IPS-18c (cell line): Measurements from ENCODE around the gene NEURL1B.
"Not testable (repeated sequence)": the region's sequence is repeated elsewhere in the genome, so short reads cannot be mapped to it uniquely, and the experiment has no call there.

ENCODE experiments used
- H3K4me3 ChIP-seq: 2 replicates; pipeline ENCODE4 v1.7.0; 2013; ENCODE audit warnings: low read depth, mild to moderate bottlenecking, low read length, moderate library complexity; ENCODE audit not compliant: insufficient read depth
- H3K9me3 ChIP-seq: one replicate; pipeline ENCODE4 v1.6.1; 2013; ENCODE audit warnings: mild to moderate bottlenecking, low read length, moderate library complexity; ENCODE audit not compliant: control insufficient read depth, insufficient read depth

Gene NEURL1B

GRCh38 chr5:172711321-172711861, 70.3 kb downstream of the NEURL1B start:
- H3K4me3 ChIP-seq: not testable (repeated sequence)

GRCh38 chr5:172712610-172713009, 71.5 kb downstream of the NEURL1B start:
- no peaks in the 10 kb centered on the region for H3K9me3 ChIP-seq
- H3K4me3 ChIP-seq: no peak overlapping the region

More at GRCh38 chr5:172711321-172711861, 70.3 kb downstream of the NEURL1B start:
- H3K9me3 ChIP-seq: not testable (repeated sequence)

- no peak overlapping the region; the same call in 1 of the 2 replicates for H3K4me3 ChIP-seq
- H3K9me3 ChIP-seq: no peaks in the 10 kb centered on the region
These were observed 72.2 kb downstream of the NEURL1B start for GRCh38 chr5:172713113-172713808.

- no peaks in the 10 kb centered on the region for H3K9me3 ChIP-seq
- H3K4me3 ChIP-seq: no peak overlapping the region
These were observed 72.9 kb downstream of the NEURL1B start for GRCh38 chr5:172713809-172714490.

GRCh38 chr5:172714491-172715420, 73.7 kb downstream of the NEURL1B start:
- Histone ChIP-seq H3K4me3 (no peak overlapping the region), H3K9me3 (no peaks in the 10 kb centered on the region)

- no peak overlapping the region for H3K4me3 ChIP-seq
These were observed 74.3 kb downstream of the NEURL1B start for GRCh38 chr5:172715421-172715780.

GRCh38 chr5:172715931-172716682, 75.0 kb downstream of the NEURL1B start:
- H3K9me3 ChIP-seq: no peaks in the 10 kb centered on the region

More at GRCh38 chr5:172715421-172715780, 74.3 kb downstream of the NEURL1B start:
- H3K9me3 ChIP-seq: no peaks in the 10 kb centered on the region

GRCh38 chr5:172716796-172717313, 75.8 kb downstream of the NEURL1B start:
- no peak overlapping the region for H3K4me3 ChIP-seq
- no peaks in the 10 kb centered on the region for H3K9me3 ChIP-seq

More at GRCh38 chr5:172715931-172716682, 75.0 kb downstream of the NEURL1B start:
- no peak overlapping the region for H3K4me3 ChIP-seq

- Histone ChIP-seq H3K4me3 (no peak overlapping the region), H3K9me3 (no peaks in the 10 kb centered on the region)
These were observed 76.6 kb downstream of the NEURL1B start for GRCh38 chr5:172717481-172718195.

- Histone ChIP-seq H3K4me3 (no peak overlapping the region), H3K9me3 (no peaks in the 10 kb centered on the region)
These were observed 77.6 kb downstream of the NEURL1B start for GRCh38 chr5:172718527-172719114.

GRCh38 chr5:172719211-172719610, 78.1 kb downstream of the NEURL1B start:
- no peak overlapping the region for H3K4me3 ChIP-seq
- H3K9me3 ChIP-seq: no peaks in the 10 kb centered on the region

GRCh38 chr5:172720655-172721054, 79.6 kb downstream of the NEURL1B start:
- no peak overlapping the region for H3K4me3 ChIP-seq
- H3K9me3 ChIP-seq: no peaks in the 10 kb centered on the region

- no peak overlapping the region for H3K4me3 ChIP-seq
- H3K9me3 ChIP-seq: no peaks in the 10 kb centered on the region
These were observed 80.6 kb downstream of the NEURL1B start for GRCh38 chr5:172721455-172722326.

GRCh38 chr5:172722327-172722815, 81.3 kb downstream of the NEURL1B start:
- Histone ChIP-seq H3K9me3 (no peaks in the 10 kb centered on the region), H3K4me3 (no peak overlapping the region)

- H3K4me3 ChIP-seq: no peak overlapping the region
- no peaks in the 10 kb centered on the region for H3K9me3 ChIP-seq
These were observed 82.4 kb downstream of the NEURL1B start for GRCh38 chr5:172723508-172723907.
